Fibroblast of lung (primary cell): ENCODE data around the gene WBP1L. TPM values are rescaled to one million over a fixed set of nuclear protein-coding genes. Genes with fewer than 3 reads are reported as not detected.
"Not testable (repeated sequence)": the region's sequence is repeated elsewhere in the genome, so short reads cannot be mapped to it uniquely, and the experiment has no call there.

Experiments used
- DNase-seq, 2 donors: peaks; one replicate each; pipeline versions ENCODE4 v3.0.0 to v3.0.0-alpha.2; 2010; ENCODE audit warnings: low read depth in 2 of 2
- H2AFZ ChIP-seq: 2 replicates; pipeline ENCODE4 v1.5.1; 2012; ENCODE audit warnings: low read length, control low read depth, inconsistent platforms
- H3K27ac ChIP-seq: 2 replicates; pipeline ENCODE4 v1.5.1; 2011; ENCODE audit warnings: low read length, control low read depth; ENCODE audit not compliant: insufficient read depth
- H3K27me3 ChIP-seq: 2 replicates; pipeline ENCODE4 v1.5.1; 2011; ENCODE audit warnings: mild to moderate bottlenecking, low read length; ENCODE audit not compliant: control insufficient read depth, insufficient read depth
- H3K36me3 ChIP-seq: 2 replicates; pipeline ENCODE4 v1.5.1; 2011; ENCODE audit warnings: low read length; ENCODE audit not compliant: control insufficient read depth, insufficient read depth
- H3K4me1 ChIP-seq: 2 replicates; pipeline ENCODE4 v1.5.1; 2011; ENCODE audit warnings: low read length; ENCODE audit not compliant: control insufficient read depth, insufficient read depth; ENCODE audit errors: extremely low read depth
- H3K4me2 ChIP-seq: 2 replicates; pipeline ENCODE4 v1.5.1; 2011; ENCODE audit warnings: low read length, control low read depth; ENCODE audit not compliant: insufficient read depth; ENCODE audit errors: extremely low read depth
- H3K4me3 ChIP-seq, 4 experiments: fragments of 200-600 bp in 1 of 4; sonication (generic) in 1 of 4; replicated peaks in 1 of 4; 2 replicates each; pipeline ENCODE4 v1.5.1; 2011 to 2016; ENCODE audit warnings: low read length in 4 of 4, low read depth in 3 of 4, mild to moderate bottlenecking in 3 of 4, control low read depth in 2 of 4, inconsistent platforms in 1 of 4, mixed read lengths in 1 of 4; ENCODE audit not compliant: insufficient read depth in 1 of 4; ENCODE audit errors: control extremely low read depth in 1 of 4
- H3K79me2 ChIP-seq: 2 replicates; pipeline ENCODE4 v1.5.1; 2012; ENCODE audit warnings: mild to moderate bottlenecking, low read length, inconsistent platforms; ENCODE audit not compliant: control insufficient read depth, insufficient read depth
- H3K9ac ChIP-seq: 2 replicates; pipeline ENCODE4 v1.5.1; 2011; ENCODE audit warnings: mild to moderate bottlenecking, low read length, control low read depth; ENCODE audit not compliant: insufficient read depth
- H3K9me3 ChIP-seq: 2 replicates; pipeline ENCODE4 v1.5.1; 2012; ENCODE audit warnings: low read depth, low read length; ENCODE audit not compliant: control insufficient read depth, insufficient read depth
- H4K20me1 ChIP-seq: 2 replicates; pipeline ENCODE4 v1.5.1; 2011; ENCODE audit warnings: low read length; ENCODE audit not compliant: control insufficient read depth, insufficient read depth; ENCODE audit errors: extremely low read depth
- EZH2 ChIP-seq: IDR thresholded peaks from 2 replicates; pipeline ENCODE4 v1.5.1; 2012; ENCODE audit warnings: low read length, control low read depth, mild to moderate bottlenecking; ENCODE audit errors: missing control alignments
- polyA plus RNA-seq, 2 donors: library from polyadenylated mRNA; depleted of rRNA in 1 of 2; stranded (reverse) in 1 of 2; unstranded in 1 of 2; fragments of >200 nt; gene quantifications; 2 replicates each; pipeline ENCODE4 v1.2.1, GENCODE V29; 2011 to 2012; ENCODE audit warnings: missing spikeins in 1 of 2
- total RNA-seq: library from RNA; depleted of rRNA; stranded (reverse); fragments of >200 nt; gene quantifications from 2 replicates; pipeline ENCODE4 v1.2.1, GENCODE V29; 2014
- TF ChIP-seq, protein P1 (sequence below), 2 donors: IDR thresholded peaks in 1 of 2; conservative IDR thresholded peaks in 1 of 2; 1 replicate in 1 of 2; 2 replicates in 1 of 2; pipeline ENCODE4 v1.5.1; 2011 to 2012; ENCODE audit warnings: low read length in 2 of 2, control low read depth in 1 of 2, inconsistent platforms in 1 of 2, low read depth in 1 of 2, mild to moderate bottlenecking in 1 of 2

Gene WBP1L
- total and polyA plus RNA-seq, 2 donors (not counting 1 experiment from before 2014, with no cell fraction given): 36.8 to 40.0 TPM

DNA sequence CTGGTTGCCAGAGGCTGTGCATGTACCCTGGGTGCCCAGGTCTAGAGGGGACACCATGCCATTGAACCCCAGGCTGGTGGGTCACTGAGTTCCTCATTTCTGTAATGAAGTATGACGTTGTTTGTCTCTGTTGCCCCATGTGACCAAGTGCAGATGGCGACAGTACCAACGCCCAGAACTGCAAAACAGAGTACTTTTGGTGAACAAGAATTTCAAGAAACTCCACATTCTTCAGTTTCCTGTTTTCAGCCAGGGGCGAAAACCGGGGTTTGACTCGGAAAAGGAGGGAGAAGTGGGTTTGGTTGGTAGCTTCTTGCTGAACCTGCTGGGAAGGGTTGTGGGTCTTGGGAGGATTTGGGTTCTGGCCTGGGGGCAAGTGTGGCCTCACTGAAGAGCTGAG, 75.3 kb downstream of the WBP1L start:
- DNase-seq: no peak
- no peaks in the 10 kb centered on the region for H3K79me2 ChIP-seq
- no peak overlapping the region for H2AFZ ChIP-seq
- H3K9ac ChIP-seq: no peak overlapping the region
- no peaks in the 10 kb centered on the region for H3K36me3 ChIP-seq
- no peaks in the 10 kb centered on the region for H3K9me3 ChIP-seq
- no peaks in the 10 kb centered on the region for H4K20me1 ChIP-seq
- H3K4me2 ChIP-seq: no peak overlapping the region
- peaks cover 21% of the 10 kb centered on the region for H3K4me1 ChIP-seq
- no peak overlapping the region for H3K27ac ChIP-seq
- no peak overlapping the region for H3K4me3 ChIP-seq
- no peaks in the 10 kb centered on the region for H3K27me3 ChIP-seq
- TF ChIP-seq EZH2: no peak
- TF ChIP-seq, protein P1, sequence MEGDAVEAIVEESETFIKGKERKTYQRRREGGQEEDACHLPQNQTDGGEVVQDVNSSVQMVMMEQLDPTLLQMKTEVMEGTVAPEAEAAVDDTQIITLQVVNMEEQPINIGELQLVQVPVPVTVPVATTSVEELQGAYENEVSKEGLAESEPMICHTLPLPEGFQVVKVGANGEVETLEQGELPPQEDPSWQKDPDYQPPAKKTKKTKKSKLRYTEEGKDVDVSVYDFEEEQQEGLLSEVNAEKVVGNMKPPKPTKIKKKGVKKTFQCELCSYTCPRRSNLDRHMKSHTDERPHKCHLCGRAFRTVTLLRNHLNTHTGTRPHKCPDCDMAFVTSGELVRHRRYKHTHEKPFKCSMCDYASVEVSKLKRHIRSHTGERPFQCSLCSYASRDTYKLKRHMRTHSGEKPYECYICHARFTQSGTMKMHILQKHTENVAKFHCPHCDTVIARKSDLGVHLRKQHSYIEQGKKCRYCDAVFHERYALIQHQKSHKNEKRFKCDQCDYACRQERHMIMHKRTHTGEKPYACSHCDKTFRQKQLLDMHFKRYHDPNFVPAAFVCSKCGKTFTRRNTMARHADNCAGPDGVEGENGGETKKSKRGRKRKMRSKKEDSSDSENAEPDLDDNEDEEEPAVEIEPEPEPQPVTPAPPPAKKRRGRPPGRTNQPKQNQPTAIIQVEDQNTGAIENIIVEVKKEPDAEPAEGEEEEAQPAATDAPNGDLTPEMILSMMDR (conservative IDR thresholded peaks at IDR 0.05 in 1 of 2, IDR thresholded peaks at IDR 0.05 in 1 of 2; ENCODE audit: low read depth in 1 of 2, low read length in 2 of 2): no peak

DNA sequence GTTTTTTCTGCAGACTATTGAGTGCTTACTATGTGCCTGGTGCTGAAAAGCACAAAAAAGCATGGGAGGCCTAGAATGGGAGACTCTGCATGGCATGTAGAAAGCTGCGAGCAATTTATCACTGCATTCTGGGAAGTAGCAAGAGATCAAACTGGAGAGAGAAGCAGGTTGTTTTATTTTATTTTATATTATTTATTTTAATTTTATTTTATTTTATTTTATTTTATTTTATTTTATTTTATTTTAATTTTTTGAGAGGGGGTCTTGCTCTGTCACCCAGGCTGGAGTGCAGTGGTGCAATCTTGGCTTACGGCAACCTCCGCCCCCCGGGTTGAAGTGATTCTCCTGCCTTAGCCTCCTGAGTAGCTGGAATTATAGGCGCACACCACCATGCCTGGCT, 76.3 kb downstream of the WBP1L start:
- H3K36me3 ChIP-seq, H3K9me3 ChIP-seq, H4K20me1 ChIP-seq, H3K9ac ChIP-seq, H3K27me3 ChIP-seq, H2AFZ ChIP-seq, DNase-seq, H3K4me2 ChIP-seq, H3K79me2 ChIP-seq, H3K27ac ChIP-seq, H3K4me3 ChIP-seq: not testable (repeated sequence)
- peaks cover 12% of the 10 kb centered on the region for H3K4me1 ChIP-seq

DNA sequence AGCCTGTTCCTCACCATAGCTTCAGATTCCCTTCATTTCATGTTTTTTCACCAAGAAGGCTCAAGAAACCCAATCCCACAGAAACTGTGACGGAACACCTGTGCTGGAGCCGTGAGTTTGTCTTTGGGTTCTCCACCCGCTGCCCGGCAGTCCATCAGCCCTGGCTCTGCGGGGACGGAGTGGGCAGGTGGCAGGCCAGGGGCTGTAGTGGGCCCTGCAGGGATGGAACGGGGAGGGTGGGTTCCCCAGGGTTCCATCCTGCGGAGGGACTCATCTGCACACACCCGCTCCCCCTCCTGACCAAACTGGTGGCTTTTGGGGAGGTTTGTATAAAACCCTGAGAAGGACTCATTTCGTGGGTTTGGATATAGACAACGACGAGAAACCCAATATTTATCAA, 78.5 kb downstream of the WBP1L start:
- Histone ChIP-seq H3K79me2 (no peaks in the 10 kb centered on the region), H3K4me2 (no peak overlapping the region), H3K36me3 (no peaks in the 10 kb centered on the region), H3K9ac (no peak overlapping the region), H3K4me3 (no peak overlapping the region), H3K9me3 (no peaks in the 10 kb centered on the region), H3K27ac (no peak overlapping the region), H3K4me1 (no peaks in the 10 kb centered on the region), H2AFZ (no peak overlapping the region), H3K27me3 (no peaks in the 10 kb centered on the region), H4K20me1 (no peaks in the 10 kb centered on the region)
- DNase-seq: no peak
- TF ChIP-seq, protein P1 (conservative IDR thresholded peaks at IDR 0.05 in 1 of 2, IDR thresholded peaks at IDR 0.05 in 1 of 2; ENCODE audit: low read depth in 1 of 2, low read length in 2 of 2): no peak
- no peak for TF ChIP-seq EZH2
